ENCODE data around the gene NPR1. TPM values are rescaled to one million over a fixed set of nuclear protein-coding genes. Genes with fewer than 3 reads are reported as not detected.
A peak's percentile ranks its signal among the peaks of the same experiment; 100 is the strongest.
"Not testable (repeated sequence)": the region's sequence is repeated elsewhere in the genome, so short reads cannot be mapped to it uniquely, and the experiment has no call there.

The NPR1 gene
- total RNA-seq (2014; rRNA removed; shearing (Covaris generic)) = 3.0 and 3.3 TPM in 2 replicates
- polyA plus RNA-seq (2014; cell fraction: nucleus; rRNA removed) = 13.3 and 23.6 TPM in 2 replicates

DNA sequence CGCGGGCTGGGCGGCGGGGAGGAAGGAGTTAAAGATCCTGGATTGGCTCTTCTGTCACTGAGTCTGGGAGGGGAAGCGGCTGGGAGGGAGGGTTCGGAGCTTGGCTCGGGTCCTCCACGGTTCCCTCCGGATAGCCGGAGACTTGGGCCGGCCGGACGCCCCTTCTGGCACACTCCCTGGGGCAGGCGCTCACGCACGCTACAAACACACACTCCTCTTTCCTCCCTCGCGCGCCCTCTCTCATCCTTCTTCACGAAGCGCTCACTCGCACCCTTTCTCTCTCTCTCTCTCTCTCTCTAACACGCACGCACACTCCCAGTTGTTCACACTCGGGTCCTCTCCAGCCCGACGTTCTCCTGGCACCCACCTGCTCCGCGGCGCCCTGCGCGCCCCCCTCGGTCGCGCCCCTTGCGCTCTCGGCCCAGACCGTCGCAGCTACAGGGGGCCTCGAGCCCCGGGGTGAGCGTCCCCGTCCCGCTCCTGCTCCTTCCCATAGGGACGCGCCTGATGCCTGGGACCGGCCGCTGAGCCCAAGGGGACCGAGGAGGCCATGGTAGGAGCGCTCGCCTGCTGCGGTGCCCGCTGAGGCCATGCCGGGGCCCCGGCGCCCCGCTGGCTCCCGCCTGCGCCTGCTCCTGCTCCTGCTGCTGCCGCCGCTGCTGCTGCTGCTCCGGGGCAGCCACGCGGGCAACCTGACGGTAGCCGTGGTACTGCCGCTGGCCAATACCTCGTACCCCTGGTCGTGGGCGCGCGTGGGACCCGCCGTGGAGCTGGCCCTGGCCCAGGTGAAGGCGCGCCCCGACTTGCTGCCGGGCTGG lies at the start of gene NPR1:
Gene NPR1, plus strand, starts transcription at position 170 of the 818 bp plus-strand sequence. Its CDS starts 421 bp downstream, at position 591.
- no peak for DNase-seq (ENCODE audit: extremely low read depth, low read depth)

DNA sequence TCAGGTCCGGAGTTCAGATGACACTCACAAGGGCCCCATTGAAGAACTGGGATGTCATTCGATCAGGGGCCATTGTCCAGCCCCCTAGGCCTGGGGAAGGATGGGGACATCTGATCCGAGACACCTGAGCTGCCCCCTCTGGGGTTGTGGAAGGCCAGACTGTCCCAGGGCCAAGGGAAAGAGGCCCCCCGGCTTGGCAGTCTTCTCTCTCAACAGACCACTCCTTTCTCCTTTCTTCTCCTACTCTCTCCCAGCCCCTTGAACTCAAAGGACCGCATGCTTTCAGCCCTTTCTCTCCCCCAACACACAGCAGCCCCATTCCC lies 49.2 kb upstream of the NPR1 start:
- DNase-seq (ENCODE audit: extremely low read depth, low read depth) = no peak

DNA sequence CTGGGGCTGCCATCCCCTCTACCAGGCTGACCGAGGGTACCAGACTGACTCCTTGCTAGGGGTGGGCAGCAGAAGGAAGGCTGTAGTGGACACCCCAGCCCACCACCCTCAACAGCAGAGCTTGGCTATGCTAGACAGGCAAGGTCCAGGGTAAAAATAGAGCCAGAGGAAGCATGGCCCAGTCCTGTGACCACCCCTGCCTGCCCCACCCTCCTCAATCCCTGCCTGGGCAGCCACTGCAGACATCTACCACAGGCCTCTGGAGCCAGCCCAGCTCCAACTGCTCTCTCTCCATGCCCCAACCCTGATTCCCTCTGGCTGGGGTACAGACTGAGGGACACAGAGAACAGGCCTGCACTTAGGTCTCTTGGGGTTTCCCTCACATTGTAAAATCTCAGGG lies 48.5 kb upstream of the NPR1 start:
- DNase-seq (ENCODE audit: extremely low read depth, low read depth) = no peak

DNA sequence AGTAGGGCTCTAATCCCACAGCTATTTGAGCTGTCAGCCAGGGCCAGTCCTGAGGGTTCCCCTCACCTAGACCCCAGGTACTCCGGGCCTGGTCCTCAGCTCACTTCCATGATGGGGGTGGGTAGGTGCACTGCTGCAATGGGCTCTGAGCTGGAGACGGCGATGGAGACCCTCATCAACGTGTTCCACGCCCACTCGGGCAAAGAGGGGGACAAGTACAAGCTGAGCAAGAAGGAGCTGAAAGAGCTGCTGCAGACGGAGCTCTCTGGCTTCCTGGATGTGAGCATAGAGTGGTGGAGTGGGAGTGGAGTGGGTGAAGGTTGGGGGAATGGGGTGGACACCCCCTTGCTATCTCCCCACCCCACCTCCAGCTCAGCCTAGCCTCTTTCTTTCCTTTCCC lies 48.1 kb upstream of the NPR1 start:
- DNase-seq (ENCODE audit: extremely low read depth, low read depth) = no peak

DNA sequence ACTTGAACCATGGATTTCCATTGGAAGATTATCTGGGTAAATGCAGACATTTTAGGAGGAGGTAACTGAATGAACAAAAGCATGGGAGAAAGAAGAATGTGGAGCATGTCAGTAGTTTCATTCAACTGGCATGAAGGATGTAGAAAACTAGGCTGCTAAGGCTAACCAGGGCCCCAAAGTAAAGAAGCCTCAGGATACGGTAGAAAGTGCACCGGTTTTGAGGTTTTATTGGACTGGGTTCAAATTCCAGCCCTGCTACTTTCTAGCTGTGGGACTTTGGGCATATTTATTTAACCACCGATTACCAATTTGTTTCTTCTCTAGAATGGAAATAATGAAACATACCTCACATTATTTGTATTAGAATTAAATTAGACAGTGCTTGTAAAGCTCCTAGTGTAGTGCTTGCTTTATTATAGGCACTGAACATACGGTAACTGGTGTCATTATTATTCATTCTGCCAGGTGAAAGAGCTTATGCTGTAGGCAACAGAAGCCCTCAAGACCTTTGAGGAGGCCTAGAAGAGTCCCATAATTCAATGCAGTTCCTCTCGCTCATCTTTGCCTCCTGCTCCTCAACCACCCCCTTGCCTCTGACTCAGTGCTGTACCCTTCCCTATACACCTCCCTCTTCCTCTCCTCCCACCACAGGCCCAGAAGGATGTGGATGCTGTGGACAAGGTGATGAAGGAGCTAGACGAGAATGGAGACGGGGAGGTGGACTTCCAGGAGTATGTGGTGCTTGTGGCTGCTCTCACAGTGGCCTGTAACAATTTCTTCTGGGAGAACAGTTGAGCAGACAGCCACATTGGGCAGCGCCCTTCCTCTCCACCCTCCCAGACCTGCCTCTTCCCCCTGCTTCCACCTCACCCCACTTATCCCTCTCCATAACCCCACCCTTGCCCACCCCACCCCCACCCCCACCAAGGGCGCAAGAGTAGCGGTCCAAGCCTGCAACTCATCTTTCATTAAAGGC lies 47.2 kb upstream of the NPR1 start:
- DNase-seq (ENCODE audit: extremely low read depth, low read depth) = no peak

- DNase-seq (ENCODE audit: extremely low read depth, low read depth) = no peak
Measured at GRCh38 chr1:153633161-153633753, 45.2 kb upstream of the NPR1 start.

DNA sequence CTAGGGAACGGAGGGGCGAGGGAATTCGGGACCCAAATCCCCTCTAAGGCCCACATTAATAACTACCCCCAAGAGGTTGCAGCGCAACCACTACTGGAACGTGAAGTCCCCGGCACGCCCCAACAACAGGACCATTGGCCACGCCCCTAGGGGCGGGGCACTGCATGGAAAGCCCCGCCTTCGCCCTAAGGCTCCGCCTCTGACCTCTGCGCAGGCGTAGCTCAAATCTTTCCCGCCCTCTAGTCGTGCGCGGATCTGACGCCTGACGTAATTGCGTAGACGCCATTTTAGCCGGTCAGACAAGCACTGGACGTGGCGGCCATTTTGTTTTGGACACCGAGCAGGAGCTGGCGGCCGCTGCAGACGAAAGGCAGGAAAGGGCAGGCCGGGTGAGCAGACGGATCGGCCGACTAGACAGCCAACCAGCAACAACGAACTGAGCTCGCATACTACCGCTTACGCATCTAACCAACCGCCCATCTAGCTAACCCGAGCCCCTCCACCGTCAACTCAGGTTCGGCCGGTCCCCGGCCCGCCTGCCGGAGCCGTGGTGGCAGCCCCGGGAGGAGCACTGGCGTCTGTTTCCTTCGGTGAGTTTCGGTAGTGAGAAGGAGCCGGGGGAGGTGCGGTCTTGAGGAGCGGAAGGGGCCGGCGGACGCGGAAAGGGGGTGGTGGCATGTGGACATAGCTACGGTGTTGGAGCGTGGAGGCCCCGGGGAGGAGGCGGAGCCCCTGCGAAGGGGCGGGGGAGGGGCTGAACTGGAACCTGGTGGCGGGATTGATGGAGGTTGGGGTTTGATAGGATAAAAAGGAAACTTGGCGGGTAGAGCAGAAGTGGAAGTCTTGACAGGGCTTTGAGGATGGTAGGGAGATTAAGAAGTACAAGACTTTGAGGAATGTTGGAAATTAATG lies 44.5 kb upstream of the NPR1 start, which contains the start of gene CHTOP:
Gene CHTOP, plus strand, starts transcription at position 313 of the 912 bp plus-strand sequence. CDS start 2,523 bp downstream, outside the sequence.
- peak; percentile 100 for DNase-seq (ENCODE audit: extremely low read depth, low read depth)

DNA sequence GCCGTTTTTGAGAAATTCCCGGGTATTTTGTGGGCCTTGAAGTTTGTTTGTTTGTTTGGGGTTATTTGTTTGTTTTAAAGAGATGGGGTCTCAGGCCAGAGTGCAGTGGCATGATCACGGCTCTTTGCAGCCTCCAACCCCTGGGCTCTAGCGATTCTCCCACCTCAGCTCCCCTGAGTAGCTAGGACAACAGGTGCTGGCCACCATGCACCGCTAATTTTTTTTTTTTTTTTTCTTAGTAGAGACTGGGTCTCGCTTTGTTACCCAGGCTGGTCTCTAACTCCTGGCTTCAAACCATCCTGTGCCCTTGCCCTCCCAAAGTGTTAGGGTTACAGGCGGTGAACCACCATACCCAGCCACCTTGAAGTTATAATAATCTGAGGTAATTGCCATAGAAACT lies 42.6 kb upstream of the NPR1 start:
- DNase-seq (ENCODE audit: extremely low read depth, low read depth) = no peak

- DNase-seq (ENCODE audit: extremely low read depth, low read depth) = no peak
Measured at GRCh38 chr1:153636312-153636711, 42.2 kb upstream of the NPR1 start.

GRCh38 chr1:153638261-153638660 lies 40.2 kb upstream of the NPR1 start:
- DNase-seq (ENCODE audit: extremely low read depth, low read depth) = no peak

- no peak for DNase-seq (ENCODE audit: extremely low read depth, low read depth)
Measured at GRCh38 chr1:153639280-153639679, 39.2 kb upstream of the NPR1 start.

- not testable (repeated sequence) for DNase-seq (ENCODE audit: extremely low read depth, low read depth)
Measured at GRCh38 chr1:153640213-153640612, 38.3 kb upstream of the NPR1 start.

- no peak for DNase-seq (ENCODE audit: extremely low read depth, low read depth)
Measured at GRCh38 chr1:153640861-153641260, 37.6 kb upstream of the NPR1 start.

- no peak for DNase-seq (ENCODE audit: extremely low read depth, low read depth)
Measured at GRCh38 chr1:153642161-153642560, 36.3 kb upstream of the NPR1 start.

DNA sequence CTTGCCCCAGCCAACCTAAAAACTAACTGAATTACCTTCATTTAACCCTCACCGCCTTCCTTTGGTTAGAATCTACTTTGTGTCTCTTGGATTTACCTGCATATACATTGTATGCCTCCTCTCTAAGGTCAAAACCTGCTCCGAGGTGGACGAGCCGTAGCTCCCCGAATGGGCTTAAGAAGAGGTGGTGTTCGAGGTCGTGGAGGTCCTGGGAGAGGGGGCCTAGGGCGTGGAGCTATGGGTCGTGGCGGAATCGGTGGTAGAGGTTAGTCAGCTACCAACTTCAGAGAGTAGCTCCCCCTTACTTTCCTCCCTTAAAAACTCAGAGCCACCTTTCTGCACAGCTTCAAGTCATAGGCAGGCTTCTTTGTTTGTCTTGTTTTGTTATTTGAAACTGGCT lies 35.4 kb upstream of the NPR1 start:
- DNase-seq (ENCODE audit: extremely low read depth, low read depth) = no peak

GRCh38 chr1:153643816-153644215 lies 34.7 kb upstream of the NPR1 start:
- DNase-seq (ENCODE audit: extremely low read depth, low read depth) = no peak

DNA sequence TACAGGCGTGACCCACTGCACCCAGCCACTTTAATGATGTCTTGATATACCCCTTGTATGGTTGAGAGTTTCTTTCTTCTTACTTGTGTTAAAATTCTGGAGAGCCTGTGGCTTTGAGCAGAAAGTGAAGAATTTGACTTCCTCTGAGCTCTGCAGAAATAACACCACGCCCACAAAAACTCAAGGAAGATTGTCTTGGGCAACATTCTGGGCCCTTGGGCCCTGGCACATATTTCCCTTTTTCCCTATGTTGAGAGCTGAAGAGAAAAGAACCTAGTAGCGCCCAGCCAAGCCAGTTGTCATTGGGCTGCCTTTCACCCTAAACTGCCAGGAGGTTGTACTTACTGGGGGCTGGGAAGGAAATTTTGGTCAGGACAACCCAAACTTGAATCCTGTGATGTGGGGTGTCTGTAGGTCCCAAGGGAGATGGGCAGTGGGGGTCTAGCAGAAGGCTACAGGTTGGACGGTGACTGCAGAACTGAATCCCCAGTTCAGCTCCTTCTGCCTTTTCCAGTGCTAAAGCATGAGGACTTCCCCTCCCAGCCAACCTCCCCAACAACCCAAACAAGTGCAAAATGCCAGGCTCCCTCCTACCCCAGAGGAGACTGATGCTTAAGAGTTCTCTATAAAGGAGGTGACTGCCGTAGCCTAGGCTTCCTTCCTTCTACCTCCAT lies 31.7 kb upstream of the NPR1 start:
- no peak for DNase-seq (ENCODE audit: extremely low read depth, low read depth)

DNA sequence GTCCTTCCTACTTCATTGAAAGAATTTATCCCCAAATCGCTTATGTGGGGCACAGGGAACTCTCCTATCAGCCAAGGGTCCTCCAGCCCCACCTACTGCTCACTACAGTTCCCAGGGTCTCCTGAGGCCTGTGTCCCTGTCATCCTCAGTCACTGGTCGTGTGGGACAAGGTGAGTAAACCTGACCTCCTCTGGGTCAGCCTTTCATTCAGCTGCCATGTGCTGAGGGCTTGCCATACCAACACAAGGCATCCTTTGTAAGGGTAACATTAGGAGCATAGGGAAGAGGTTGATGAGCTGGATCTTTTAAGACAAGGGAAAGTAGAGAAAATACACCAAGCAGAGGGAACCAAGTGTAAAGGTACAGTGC lies 31.2 kb upstream of the NPR1 start:
- no peak for DNase-seq (ENCODE audit: extremely low read depth, low read depth)

DNA sequence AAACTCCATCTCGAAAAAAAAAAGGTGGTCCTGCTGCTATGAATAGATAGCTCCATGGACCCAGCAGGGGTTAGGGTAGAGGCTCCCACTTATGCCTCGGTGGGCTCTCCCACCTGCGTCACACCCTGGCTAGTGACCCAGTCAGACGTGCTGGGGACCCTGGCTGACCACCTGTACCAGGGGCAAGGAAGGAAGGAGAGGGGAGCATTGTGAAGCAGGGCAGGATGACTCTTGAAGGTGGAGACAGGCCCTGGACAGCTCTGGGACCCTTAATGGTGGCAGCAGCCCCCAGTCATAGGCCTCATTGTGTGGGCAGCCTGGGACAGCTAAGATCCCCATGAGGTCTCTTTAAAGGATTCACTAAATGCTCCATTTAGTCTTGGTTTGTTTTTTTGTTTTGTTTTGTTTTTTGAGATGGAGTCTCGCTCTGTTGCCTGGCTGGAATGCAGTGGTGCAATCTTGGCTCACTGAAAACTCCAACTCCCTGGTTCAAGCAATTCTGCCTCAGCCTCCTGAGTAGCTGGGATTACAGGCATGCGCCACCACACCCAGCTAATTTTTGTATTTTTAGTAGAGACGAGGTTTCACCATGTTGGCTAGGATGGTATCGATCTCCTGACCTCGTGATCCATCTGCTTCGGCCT lies 30.4 kb upstream of the NPR1 start:
- DNase-seq (ENCODE audit: extremely low read depth, low read depth) = no peak
